Bronchial epithelial cell (primary cell): Measurements from ENCODE around the gene CENPE. TPM values are rescaled to one million over a fixed set of nuclear protein-coding genes. Genes with fewer than 3 reads are reported as not detected.
"Not testable (repeated sequence)": the region's sequence is repeated elsewhere in the genome, so short reads cannot be mapped to it uniquely, and the experiment has no call there.

Experiments
- DNase-seq: peaks from one replicate; pipeline ENCODE4 v3.0.0-alpha.2; 2010; ENCODE audit warnings: low read depth
- FAIRE-seq: peaks from 2 replicates; lab custom pipeline; 2011; peaks lifted over from hg19 to GRCh38; lab: Jason Lieb, UNC
- H3K27me3 ChIP-seq: 2 replicates; pipeline ENCODE4 v1.5.1; 2011; ENCODE audit warnings: low read length; ENCODE audit not compliant: control insufficient read depth, insufficient read depth
- H3K36me3 ChIP-seq: 2 replicates; pipeline ENCODE4 v1.5.1; 2011; ENCODE audit warnings: low read length; ENCODE audit not compliant: control insufficient read depth, insufficient read depth
- H3K4me3 ChIP-seq: 2 replicates; pipeline ENCODE4 v1.5.1; 2011; ENCODE audit warnings: mild to moderate bottlenecking, low read depth, low read length, control low read depth
- total RNA-seq: library from RNA; depleted of rRNA; stranded (reverse); fragments of >200 nt; gene quantifications from 2 replicates; pipeline ENCODE4 v1.2.1, GENCODE V29; 2014
- TF ChIP-seq, protein P1 (sequence below): IDR thresholded peaks from 2 replicates; pipeline ENCODE4 v1.5.1; 2011; ENCODE audit warnings: mild to moderate bottlenecking, moderate library complexity, low read length, control low read depth, inconsistent platforms; ENCODE audit not compliant: insufficient read depth, severe bottlenecking

Gene CENPE
- total RNA-seq, 1 donor from 2014 or later, result 6.3 TPM

DNA sequence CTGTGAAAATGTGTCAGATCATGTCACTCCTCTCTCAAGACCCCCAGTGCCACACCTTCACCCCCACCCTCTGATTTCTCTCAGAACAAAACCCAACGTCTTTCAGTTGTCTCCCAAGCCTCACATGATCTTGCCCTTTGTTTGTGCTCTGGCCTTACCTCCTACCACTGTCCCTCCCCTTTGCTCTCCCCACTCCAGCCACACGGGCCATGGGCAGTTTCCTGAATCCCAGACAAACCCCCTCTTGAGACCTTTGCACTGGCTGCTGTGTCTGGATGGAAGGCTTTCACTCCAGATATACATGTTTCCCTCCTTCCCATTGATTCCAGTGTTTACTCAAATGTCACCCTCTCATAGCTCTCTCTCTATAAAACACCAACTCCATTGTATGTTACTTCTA is 3.6 kb upstream of the CENPE start:
- FAIRE-seq (no peak), DNase-seq (no peak)
- no peak overlapping the region for H3K4me3 ChIP-seq
- H3K36me3 ChIP-seq, result no peaks in the 10 kb centered on the region
- no peaks in the 10 kb centered on the region for H3K27me3 ChIP-seq
- TF ChIP-seq, protein P1, sequence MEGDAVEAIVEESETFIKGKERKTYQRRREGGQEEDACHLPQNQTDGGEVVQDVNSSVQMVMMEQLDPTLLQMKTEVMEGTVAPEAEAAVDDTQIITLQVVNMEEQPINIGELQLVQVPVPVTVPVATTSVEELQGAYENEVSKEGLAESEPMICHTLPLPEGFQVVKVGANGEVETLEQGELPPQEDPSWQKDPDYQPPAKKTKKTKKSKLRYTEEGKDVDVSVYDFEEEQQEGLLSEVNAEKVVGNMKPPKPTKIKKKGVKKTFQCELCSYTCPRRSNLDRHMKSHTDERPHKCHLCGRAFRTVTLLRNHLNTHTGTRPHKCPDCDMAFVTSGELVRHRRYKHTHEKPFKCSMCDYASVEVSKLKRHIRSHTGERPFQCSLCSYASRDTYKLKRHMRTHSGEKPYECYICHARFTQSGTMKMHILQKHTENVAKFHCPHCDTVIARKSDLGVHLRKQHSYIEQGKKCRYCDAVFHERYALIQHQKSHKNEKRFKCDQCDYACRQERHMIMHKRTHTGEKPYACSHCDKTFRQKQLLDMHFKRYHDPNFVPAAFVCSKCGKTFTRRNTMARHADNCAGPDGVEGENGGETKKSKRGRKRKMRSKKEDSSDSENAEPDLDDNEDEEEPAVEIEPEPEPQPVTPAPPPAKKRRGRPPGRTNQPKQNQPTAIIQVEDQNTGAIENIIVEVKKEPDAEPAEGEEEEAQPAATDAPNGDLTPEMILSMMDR, result no peak

DNA sequence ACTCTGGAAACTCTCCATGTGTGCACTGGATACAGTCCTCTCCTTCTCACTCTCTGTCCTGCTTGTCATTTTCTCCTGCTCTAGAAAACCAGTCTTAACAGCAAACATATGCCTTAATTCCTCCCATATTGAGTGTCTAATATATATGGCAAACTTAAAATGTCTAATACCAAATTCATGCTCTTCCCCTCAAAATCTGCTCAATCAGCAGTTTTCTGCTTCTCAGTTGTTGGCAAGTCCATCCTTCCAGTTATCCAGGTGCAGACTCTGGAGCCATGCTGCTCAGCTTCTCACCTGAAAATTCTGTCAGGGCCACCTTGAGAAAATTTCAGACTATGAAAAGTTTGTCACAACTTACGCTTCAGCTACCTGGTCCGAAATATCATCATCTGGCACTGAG is 3.1 kb upstream of the CENPE start:
- FAIRE-seq, result no peak
- DNase-seq, result no peak
- H3K4me3 ChIP-seq, result no peak overlapping the region
- H3K27me3 ChIP-seq, result no peaks in the 10 kb centered on the region
- H3K36me3 ChIP-seq, result no peaks in the 10 kb centered on the region
- TF ChIP-seq, protein P1, result no peak

DNA sequence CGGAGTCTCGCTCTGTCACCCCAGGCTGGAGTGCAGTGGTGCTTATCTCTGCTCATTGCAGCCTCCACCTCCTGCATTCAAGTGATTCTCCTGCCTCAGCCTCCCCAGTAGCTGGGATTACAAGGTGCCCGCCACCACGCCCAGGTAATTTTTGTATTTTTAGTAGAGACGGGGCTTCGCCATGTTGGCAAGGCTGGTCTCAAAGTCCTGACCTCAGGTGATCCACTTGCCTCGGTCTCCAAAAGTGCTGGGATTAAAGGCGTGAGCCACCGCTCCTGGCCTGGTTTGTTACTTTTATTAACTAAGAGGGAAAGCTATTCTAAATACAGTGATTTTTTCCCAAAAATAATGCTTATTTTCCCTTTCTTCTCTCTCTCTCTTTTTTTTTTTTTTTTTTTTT is 866 bp upstream of the CENPE start:
- TF ChIP-seq, protein P1, result no peak
- Histone ChIP-seq H3K27me3 (no peaks in the 10 kb centered on the region), H3K4me3 (peak overlapping the region; percentile 79), H3K36me3 (no peaks in the 10 kb centered on the region)
- FAIRE-seq (no peak), DNase-seq (no peak)

DNA sequence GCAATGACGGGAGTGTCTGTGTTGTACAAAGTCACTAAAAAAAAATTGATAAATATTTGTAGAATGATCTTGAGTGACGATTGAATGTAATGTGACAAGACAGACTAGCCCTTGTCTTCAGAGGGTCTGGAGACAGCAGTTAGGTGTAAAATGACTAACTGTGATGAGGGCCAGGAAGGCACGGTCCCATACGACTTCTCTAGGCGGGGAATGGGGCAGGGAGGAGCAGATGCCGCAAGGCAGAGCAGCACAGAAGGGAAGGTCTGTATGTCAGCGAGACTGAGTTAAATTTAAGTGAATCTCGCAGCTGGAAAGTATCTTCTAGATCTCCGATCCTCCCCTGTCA is 405 bp downstream of the CENPE start:
- Histone ChIP-seq H3K27me3 (no peaks in the 10 kb centered on the region), H3K36me3 (no peaks in the 10 kb centered on the region), H3K4me3 (peak overlapping the region; percentile 79)
- TF ChIP-seq, protein P1, result no peak
- FAIRE-seq (no peak), DNase-seq (peak; percentile 27)

DNA sequence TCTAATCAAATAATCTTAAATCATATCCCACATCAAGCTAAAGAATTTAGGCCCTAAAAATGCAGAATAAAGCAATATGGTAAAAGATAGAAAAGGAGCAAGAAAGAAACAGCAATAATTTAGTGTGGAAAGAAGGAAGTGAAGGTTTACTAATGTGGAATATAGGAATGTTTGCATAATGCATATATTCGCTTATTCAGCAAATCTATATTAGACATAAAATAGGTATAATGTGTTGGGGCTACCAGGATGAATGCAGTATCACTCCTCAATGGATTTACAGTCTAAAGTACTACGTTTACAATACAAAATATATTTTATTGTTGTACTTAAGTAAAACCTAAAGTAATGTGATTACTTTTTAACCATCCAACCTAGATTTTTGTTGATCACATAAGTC is 4.7 kb downstream of the CENPE start:
- TF ChIP-seq, protein P1, result no peak
- H3K36me3 ChIP-seq, result no peaks in the 10 kb centered on the region
- DNase-seq (no peak), FAIRE-seq (no peak)
- no peak overlapping the region for H3K4me3 ChIP-seq
- no peaks in the 10 kb centered on the region for H3K27me3 ChIP-seq

DNA sequence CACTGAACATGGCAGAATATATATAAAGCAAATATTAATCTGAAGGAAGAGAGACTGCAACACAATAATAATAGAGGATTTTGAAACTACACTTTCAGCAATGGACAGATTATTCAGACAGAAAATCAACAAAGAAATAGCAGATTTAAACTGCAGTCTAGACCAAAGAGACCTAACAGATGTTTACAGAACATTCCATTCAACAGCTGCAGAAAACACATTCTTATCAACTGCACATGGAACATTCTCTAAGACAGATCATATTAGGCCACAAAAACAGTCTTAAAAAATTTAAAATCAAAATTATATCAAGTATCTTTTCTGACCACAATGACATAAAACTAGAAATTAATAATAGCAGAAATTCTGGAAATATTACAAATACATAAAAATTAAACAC is 27.1 kb downstream of the CENPE start:
- FAIRE-seq (no peak), DNase-seq (no peak)
- Histone ChIP-seq H3K27me3 (no peaks in the 10 kb centered on the region), H3K4me3 (no peak overlapping the region), H3K36me3 (no peaks in the 10 kb centered on the region)
- TF ChIP-seq, protein P1, result no peak

DNA sequence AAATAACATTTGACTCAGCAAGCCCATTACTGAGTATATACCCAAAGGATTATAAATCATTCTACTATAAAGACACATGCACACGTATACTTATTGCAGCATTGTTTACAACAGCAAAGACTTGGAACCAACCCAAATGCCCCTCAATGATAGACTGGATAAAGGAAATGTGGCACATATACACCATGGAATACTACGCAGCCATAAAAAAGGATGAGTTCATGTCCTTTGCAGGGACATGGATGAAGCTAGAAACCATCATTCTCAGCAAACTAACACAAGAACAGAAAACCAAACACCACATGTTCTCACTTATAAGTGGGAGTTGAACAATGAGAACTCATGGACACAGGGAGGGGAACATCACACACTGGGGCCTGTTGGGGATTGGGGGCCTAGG is 28.4 kb downstream of the CENPE start:
- not testable (repeated sequence) for H3K4me3 ChIP-seq, H3K36me3 ChIP-seq, DNase-seq, H3K27me3 ChIP-seq, FAIRE-seq
